Liver (tissue), 9 donors: Measurements from ENCODE around the gene ACSL4. TPM values are rescaled to one million over a fixed set of nuclear protein-coding genes. Genes with fewer than 3 reads are reported as not detected.

Source experiments
- DNase-seq: peaks from one replicate; pipeline ENCODE4 v3.0.0-alpha.2; 2017; ENCODE audit warnings: low spot score
- H3K27ac ChIP-seq, 2 donors: one replicate each; pipeline ENCODE4 v1.7.0; 2013; ENCODE audit warnings: inconsistent platforms in 2 of 2, low read length in 2 of 2, control low read depth in 1 of 2, low read depth in 1 of 2, mild to moderate bottlenecking in 1 of 2
- H3K27me3 ChIP-seq, 4 donors: one replicate each; pipeline versions ENCODE4 v1.6.1 to v1.7.0; 2013; ENCODE audit warnings: low read length in 3 of 4, inconsistent platforms in 1 of 4, mild to moderate bottlenecking in 1 of 4, moderate library complexity in 1 of 4; ENCODE audit not compliant: control insufficient read depth in 4 of 4, insufficient read depth in 4 of 4
- H3K36me3 ChIP-seq, 4 donors: one replicate each; pipeline versions ENCODE4 v1.6.1 to v1.7.0; 2013; ENCODE audit warnings: low read length in 3 of 4, mild to moderate bottlenecking in 3 of 4, low read depth in 1 of 4, moderate library complexity in 1 of 4; ENCODE audit not compliant: control insufficient read depth in 4 of 4, insufficient read depth in 3 of 4
- H3K4me1 ChIP-seq, 4 donors: one replicate each; pipeline versions ENCODE4 v1.6.1 to v1.7.0; 2013; ENCODE audit warnings: low read length in 3 of 4, mild to moderate bottlenecking in 3 of 4, moderate library complexity in 1 of 4; ENCODE audit not compliant: control insufficient read depth in 4 of 4, insufficient read depth in 4 of 4
- H3K4me3 ChIP-seq, 3 donors: one replicate each; pipeline versions ENCODE4 v1.6.1 to v1.7.0; 2013; ENCODE audit warnings: low read length in 3 of 3, control low read depth in 1 of 3, low read depth in 1 of 3, mild to moderate bottlenecking in 1 of 3
- H3K9ac ChIP-seq, 2 donors: one replicate each; pipeline ENCODE4 v1.7.0; 2013; ENCODE audit warnings: low read length in 2 of 2, mild to moderate bottlenecking in 2 of 2, moderate library complexity in 2 of 2, control low read depth in 1 of 2, low read depth in 1 of 2
- H3K9me3 ChIP-seq, 4 donors: one replicate each; pipeline versions ENCODE4 v1.6.1 to v1.7.0; 2013; ENCODE audit warnings: low read length in 3 of 4; ENCODE audit not compliant: control insufficient read depth in 4 of 4
- EGR1 ChIP-seq, 2 donors: IDR thresholded peaks; 2 replicates each; pipeline ENCODE4 v1.6.1; 2016 to 2018; ENCODE audit warnings: antibody characterized with exemption in 2 of 2, low read depth in 2 of 2
- FOXA1 ChIP-seq: IDR thresholded peaks from 2 replicates; pipeline ENCODE4 v1.6.1; 2016; ENCODE audit warnings: antibody characterized with exemption
- FOXA2 ChIP-seq: IDR thresholded peaks from 2 replicates; pipeline ENCODE4 v1.6.1; 2016; ENCODE audit warnings: antibody characterized with exemption
- GABPA ChIP-seq, 2 donors: IDR thresholded peaks in 1 of 2; conservative IDR thresholded peaks in 1 of 2; 2 replicates each; pipeline ENCODE4 v1.6.1; 2016; ENCODE audit warnings: antibody characterized with exemption in 2 of 2, mild to moderate bottlenecking in 1 of 2, moderate library complexity in 1 of 2
- HNF4A ChIP-seq, 2 donors: conservative IDR thresholded peaks; 2 replicates each; pipeline ENCODE4 v1.6.1; 2016; ENCODE audit warnings: antibody characterized with exemption in 2 of 2, mild to moderate bottlenecking in 2 of 2
- HNF4G ChIP-seq: IDR thresholded peaks from 2 replicates; pipeline ENCODE4 v1.6.1; 2016; ENCODE audit warnings: antibody characterized with exemption
- JUND ChIP-seq, 2 donors: IDR thresholded peaks; 2 replicates each; pipeline ENCODE4 v1.6.1; 2016; ENCODE audit warnings: antibody characterized with exemption in 2 of 2
- MAX ChIP-seq: IDR thresholded peaks from 2 replicates; pipeline ENCODE4 v1.6.1; 2016; ENCODE audit warnings: antibody characterized with exemption
- NR2F2 ChIP-seq: IDR thresholded peaks from 2 replicates; pipeline ENCODE4 v1.6.1; 2016; ENCODE audit warnings: antibody characterized with exemption
- RAD21 ChIP-seq, 2 donors: IDR thresholded peaks; 2 replicates each; pipeline ENCODE4 v1.6.1; 2016; ENCODE audit warnings: antibody characterized with exemption in 2 of 2, mild to moderate bottlenecking in 2 of 2
- REST ChIP-seq: IDR thresholded peaks from 2 replicates; pipeline ENCODE4 v1.6.1; 2016; ENCODE audit warnings: antibody characterized with exemption, mild to moderate bottlenecking
- RXRA ChIP-seq, 2 donors: IDR thresholded peaks; 2 replicates each; pipeline ENCODE4 v1.6.1; 2017 to 2018; ENCODE audit warnings: antibody characterized with exemption in 2 of 2, mild to moderate bottlenecking in 1 of 2
- TAF1 ChIP-seq: conservative IDR thresholded peaks from 2 replicates; pipeline ENCODE4 v1.6.1; 2016; ENCODE audit warnings: antibody characterized with exemption, mild to moderate bottlenecking
- YY1 ChIP-seq: IDR thresholded peaks from 2 replicates; pipeline ENCODE4 v1.6.1; 2016; ENCODE audit warnings: antibody characterized with exemption, mild to moderate bottlenecking
- WGBS: extraction: QIAGEN DNeasy Blood & Tissue Kit; methylation state at CpG from one replicate; pipeline ENCODE4 v1.1.7; 2013; 5-methylcytosine and 5-hydroxymethylcytosine counted together
- polyA plus RNA-seq, 2 donors: library from polyadenylated mRNA; stranded (reverse) in 1 of 2; unstranded in 1 of 2; fragments of 200-250 nt in 1 of 2; fragments of >200 nt in 1 of 2; fragmentation: Nextera tagmentation in 1 of 2; extraction: Ambion mirVana in 1 of 2; gene quantifications; one replicate each; pipeline versions ENCODE4 v1.2.1 to v1.2.3, GENCODE V29; 2013 to 2015
- total RNA-seq, 2 donors: library from RNA; depleted of rRNA; stranded (reverse); fragments of >200 nt; gene quantifications; one replicate each; pipeline ENCODE4 v1.2.3, GENCODE V29; 2014
- TF ChIP-seq, protein P1 (sequence below): fragments of 150-350 bp; IDR thresholded peaks from 2 replicates; pipeline ENCODE4 v1.5.1; 2017; ENCODE audit warnings: improper control_type of control experiment, low read depth, low read length; ENCODE audit not compliant: missing input control
- TF ChIP-seq, protein P2 (sequence below): IDR thresholded peaks from 2 replicates; pipeline ENCODE4 v1.6.1; 2016; ENCODE audit warnings: antibody characterized with exemption
- TF ChIP-seq, protein P3 (sequence below): IDR thresholded peaks from 2 replicates; pipeline ENCODE4 v1.6.1; 2016; ENCODE audit warnings: antibody characterized with exemption
- donor health status: healthy.
- donor health status: healthy.
- donor health status: healthy.
- donor health status: healthy.
- donor health status: healthy.

Gene ACSL4
- total and polyA plus RNA-seq, 4 donors, result 5.3 to 928 (median 20.0) TPM

- H3K4me1 ChIP-seq, result no peaks in the 10 kb centered on the region
- H3K9me3 ChIP-seq, result no peaks in the 10 kb centered on the region
- 53% methylated on average over 1 of the region's 1 CpG for WGBS
- no peak overlapping the region for H3K27ac ChIP-seq
- no peak for DNase-seq
- H3K27me3 ChIP-seq, result no peaks in the 10 kb centered on the region
- H3K36me3 ChIP-seq, result no peaks in the 10 kb centered on the region
- TF ChIP-seq, protein P1, sequence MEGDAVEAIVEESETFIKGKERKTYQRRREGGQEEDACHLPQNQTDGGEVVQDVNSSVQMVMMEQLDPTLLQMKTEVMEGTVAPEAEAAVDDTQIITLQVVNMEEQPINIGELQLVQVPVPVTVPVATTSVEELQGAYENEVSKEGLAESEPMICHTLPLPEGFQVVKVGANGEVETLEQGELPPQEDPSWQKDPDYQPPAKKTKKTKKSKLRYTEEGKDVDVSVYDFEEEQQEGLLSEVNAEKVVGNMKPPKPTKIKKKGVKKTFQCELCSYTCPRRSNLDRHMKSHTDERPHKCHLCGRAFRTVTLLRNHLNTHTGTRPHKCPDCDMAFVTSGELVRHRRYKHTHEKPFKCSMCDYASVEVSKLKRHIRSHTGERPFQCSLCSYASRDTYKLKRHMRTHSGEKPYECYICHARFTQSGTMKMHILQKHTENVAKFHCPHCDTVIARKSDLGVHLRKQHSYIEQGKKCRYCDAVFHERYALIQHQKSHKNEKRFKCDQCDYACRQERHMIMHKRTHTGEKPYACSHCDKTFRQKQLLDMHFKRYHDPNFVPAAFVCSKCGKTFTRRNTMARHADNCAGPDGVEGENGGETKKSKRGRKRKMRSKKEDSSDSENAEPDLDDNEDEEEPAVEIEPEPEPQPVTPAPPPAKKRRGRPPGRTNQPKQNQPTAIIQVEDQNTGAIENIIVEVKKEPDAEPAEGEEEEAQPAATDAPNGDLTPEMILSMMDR, result no peak
- TF ChIP-seq, protein P2, sequence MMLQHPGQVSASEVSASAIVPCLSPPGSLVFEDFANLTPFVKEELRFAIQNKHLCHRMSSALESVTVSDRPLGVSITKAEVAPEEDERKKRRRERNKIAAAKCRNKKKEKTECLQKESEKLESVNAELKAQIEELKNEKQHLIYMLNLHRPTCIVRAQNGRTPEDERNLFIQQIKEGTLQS, result no peak
- TF ChIP-seq FOXA1 (no peak), RXRA (IDR thresholded peaks at IDR 0.05) (no peak), TAF1 (no peak), YY1 (no peak), NR2F2 (no peak), HNF4G (no peak), EGR1 (IDR thresholded peaks at IDR 0.05; ENCODE audit: low read depth in 2 of 2) (no peak), FOXA2 (no peak)
- no peak overlapping the region for H3K9ac ChIP-seq
- H3K4me3 ChIP-seq, result no peak overlapping the region
Measured at GRCh38 chrX:109714340-109714958, 18.6 kb downstream of the ACSL4 start.

DNA sequence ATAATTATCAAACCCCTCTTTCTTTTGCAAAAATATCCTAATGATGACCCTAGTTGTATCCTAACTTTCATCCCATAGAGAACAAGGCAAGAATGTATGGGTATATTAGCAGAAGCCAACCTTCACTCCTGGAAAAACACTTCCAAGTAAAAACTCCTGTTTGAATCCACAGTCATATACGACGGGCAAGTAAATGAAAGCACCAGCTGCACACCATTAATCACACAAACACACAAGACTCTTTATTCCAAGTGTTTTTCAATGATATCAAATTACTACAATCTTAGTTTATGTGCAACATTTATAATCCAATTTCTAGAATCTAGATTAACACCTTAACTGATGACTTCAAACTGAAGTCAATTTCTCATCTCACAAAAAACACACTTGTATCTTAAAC, 22.9 kb downstream of the ACSL4 start:
- Histone ChIP-seq H3K4me1 (peaks cover 0 to 3% (median 1%) of the 10 kb centered on the region in 4 donors), H3K27ac (no peak overlapping the region), H3K36me3 (no peaks in the 10 kb centered on the region), H3K27me3 (no peaks in the 10 kb centered on the region), H3K9me3 (no peaks in the 10 kb centered on the region), H3K9ac (no peak overlapping the region), H3K4me3 (no peak overlapping the region)
- TF ChIP-seq EGR1 (IDR thresholded peaks at IDR 0.05; ENCODE audit: low read depth in 2 of 2), result no peak
- TF ChIP-seq RXRA (IDR thresholded peaks at IDR 0.05), result no peak
- TF ChIP-seq, protein P2, result no peak
- TF ChIP-seq JUND (IDR thresholded peaks at IDR 0.05), result no peak
- TF ChIP-seq MAX, result no peak
- TF ChIP-seq NR2F2, result no peak
- no peak for TF ChIP-seq HNF4A (conservative IDR thresholded peaks at IDR 0.05)
- TF ChIP-seq RAD21 (IDR thresholded peaks at IDR 0.05), result no peak
- TF ChIP-seq, protein P3, sequence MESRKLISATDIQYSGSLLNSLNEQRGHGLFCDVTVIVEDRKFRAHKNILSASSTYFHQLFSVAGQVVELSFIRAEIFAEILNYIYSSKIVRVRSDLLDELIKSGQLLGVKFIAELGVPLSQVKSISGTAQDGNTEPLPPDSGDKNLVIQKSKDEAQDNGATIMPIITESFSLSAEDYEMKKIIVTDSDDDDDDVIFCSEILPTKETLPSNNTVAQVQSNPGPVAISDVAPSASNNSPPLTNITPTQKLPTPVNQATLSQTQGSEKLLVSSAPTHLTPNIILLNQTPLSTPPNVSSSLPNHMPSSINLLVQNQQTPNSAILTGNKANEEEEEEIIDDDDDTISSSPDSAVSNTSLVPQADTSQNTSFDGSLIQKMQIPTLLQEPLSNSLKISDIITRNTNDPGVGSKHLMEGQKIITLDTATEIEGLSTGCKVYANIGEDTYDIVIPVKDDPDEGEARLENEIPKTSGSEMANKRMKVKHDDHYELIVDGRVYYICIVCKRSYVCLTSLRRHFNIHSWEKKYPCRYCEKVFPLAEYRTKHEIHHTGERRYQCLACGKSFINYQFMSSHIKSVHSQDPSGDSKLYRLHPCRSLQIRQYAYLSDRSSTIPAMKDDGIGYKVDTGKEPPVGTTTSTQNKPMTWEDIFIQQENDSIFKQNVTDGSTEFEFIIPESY, result no peak
- no peak for TF ChIP-seq TAF1
- TF ChIP-seq, protein P1, result no peak
- no peak for TF ChIP-seq YY1
- TF ChIP-seq GABPA (IDR thresholded peaks at IDR 0.05 in 1 of 2, conservative IDR thresholded peaks at IDR 0.05 in 1 of 2), result no peak
- no peak for TF ChIP-seq FOXA2
- TF ChIP-seq REST, result no peak
- 88% methylated on average over 2 of the region's 2 CpGs for WGBS
- DNase-seq, result no peak
